Neutrophil (primary cell): ENCODE data around the gene FOLR1.
"Not testable (repeated sequence)": the region's sequence is repeated elsewhere in the genome, so short reads cannot be mapped to it uniquely, and the experiment has no call there.

ENCODE experiments used
- H3K27ac ChIP-seq: fragments of 200-600 bp; sonication (generic); 2 replicates; pipeline ENCODE4 v1.5.1; 2016; ENCODE audit warnings: mild to moderate bottlenecking, moderate library complexity
- H3K27me3 ChIP-seq: fragments of 200-600 bp; sonication (generic); 2 replicates; pipeline ENCODE4 v1.6.0; 2016; ENCODE audit warnings: mild to moderate bottlenecking
- H3K36me3 ChIP-seq: fragments of 200-600 bp; sonication (generic); 2 replicates; pipeline ENCODE4 v1.5.1; 2017
- H3K4me1 ChIP-seq, 2 experiments: fragments of 200-600 bp in 1 of 2; sonication (generic) in 1 of 2; 1 replicate in 1 of 2; 2 replicates in 1 of 2; pipeline versions ENCODE4 v1.5.1 to v1.6.1; 2013 to 2016; ENCODE audit warnings: low read depth in 1 of 2, low read length in 1 of 2, mild to moderate bottlenecking in 1 of 2, moderate library complexity in 1 of 2; ENCODE audit not compliant: control insufficient read depth in 1 of 2, insufficient read depth in 1 of 2
- H3K4me3 ChIP-seq, 2 experiments: fragments of 200-600 bp in 1 of 2; sonication (generic) in 1 of 2; 1 replicate in 1 of 2; 2 replicates in 1 of 2; pipeline ENCODE4 v1.5.1; 2013 to 2016; ENCODE audit warnings: low read depth in 1 of 2, low read length in 1 of 2, mild to moderate bottlenecking in 1 of 2, moderate library complexity in 1 of 2
- H3K9me3 ChIP-seq: fragments of 200-600 bp; sonication (generic); 2 replicates; pipeline ENCODE4 v1.5.1; 2016
- TF ChIP-seq, protein P1 (sequence below): fragments of 200-600 bp; sonication (generic); IDR thresholded peaks from 2 replicates; pipeline ENCODE4 v1.5.1; 2016; ENCODE audit warnings: antibody characterized with exemption

FOLR1 gene

GRCh38 chr11:72191961-72192381 lies at the start of gene FOLR1:
Gene FOLR1, plus strand, starts transcription at chr11:72192140. Its CDS starts 34 bp downstream, at chr11:72192174.
- H3K4me1 ChIP-seq, result no peaks in the 10 kb centered on the region
- H3K4me3 ChIP-seq, result no peak within 1 kb of the TSS
- no peak within 1 kb of the TSS for H3K27ac ChIP-seq
- H3K27me3 ChIP-seq, result no peaks in the 10 kb centered on the region
- no peaks in the 10 kb centered on the region for H3K36me3 ChIP-seq
- TF ChIP-seq, protein P1, sequence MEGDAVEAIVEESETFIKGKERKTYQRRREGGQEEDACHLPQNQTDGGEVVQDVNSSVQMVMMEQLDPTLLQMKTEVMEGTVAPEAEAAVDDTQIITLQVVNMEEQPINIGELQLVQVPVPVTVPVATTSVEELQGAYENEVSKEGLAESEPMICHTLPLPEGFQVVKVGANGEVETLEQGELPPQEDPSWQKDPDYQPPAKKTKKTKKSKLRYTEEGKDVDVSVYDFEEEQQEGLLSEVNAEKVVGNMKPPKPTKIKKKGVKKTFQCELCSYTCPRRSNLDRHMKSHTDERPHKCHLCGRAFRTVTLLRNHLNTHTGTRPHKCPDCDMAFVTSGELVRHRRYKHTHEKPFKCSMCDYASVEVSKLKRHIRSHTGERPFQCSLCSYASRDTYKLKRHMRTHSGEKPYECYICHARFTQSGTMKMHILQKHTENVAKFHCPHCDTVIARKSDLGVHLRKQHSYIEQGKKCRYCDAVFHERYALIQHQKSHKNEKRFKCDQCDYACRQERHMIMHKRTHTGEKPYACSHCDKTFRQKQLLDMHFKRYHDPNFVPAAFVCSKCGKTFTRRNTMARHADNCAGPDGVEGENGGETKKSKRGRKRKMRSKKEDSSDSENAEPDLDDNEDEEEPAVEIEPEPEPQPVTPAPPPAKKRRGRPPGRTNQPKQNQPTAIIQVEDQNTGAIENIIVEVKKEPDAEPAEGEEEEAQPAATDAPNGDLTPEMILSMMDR, result no peak
- no peaks in the 10 kb centered on the region for H3K9me3 ChIP-seq

GRCh38 chr11:72142543-72142942 lies 49.4 kb upstream of the FOLR1 start:
- Histone ChIP-seq H3K4me1 (peaks cover 60 to 67% of the 10 kb centered on the region in 2 experiments), H3K36me3 (peaks cover 47% of the 10 kb centered on the region), H3K27ac (peak overlapping the region; percentile 96)
- not testable (repeated sequence) for H3K4me3 ChIP-seq, H3K9me3 ChIP-seq, H3K27me3 ChIP-seq

DNA sequence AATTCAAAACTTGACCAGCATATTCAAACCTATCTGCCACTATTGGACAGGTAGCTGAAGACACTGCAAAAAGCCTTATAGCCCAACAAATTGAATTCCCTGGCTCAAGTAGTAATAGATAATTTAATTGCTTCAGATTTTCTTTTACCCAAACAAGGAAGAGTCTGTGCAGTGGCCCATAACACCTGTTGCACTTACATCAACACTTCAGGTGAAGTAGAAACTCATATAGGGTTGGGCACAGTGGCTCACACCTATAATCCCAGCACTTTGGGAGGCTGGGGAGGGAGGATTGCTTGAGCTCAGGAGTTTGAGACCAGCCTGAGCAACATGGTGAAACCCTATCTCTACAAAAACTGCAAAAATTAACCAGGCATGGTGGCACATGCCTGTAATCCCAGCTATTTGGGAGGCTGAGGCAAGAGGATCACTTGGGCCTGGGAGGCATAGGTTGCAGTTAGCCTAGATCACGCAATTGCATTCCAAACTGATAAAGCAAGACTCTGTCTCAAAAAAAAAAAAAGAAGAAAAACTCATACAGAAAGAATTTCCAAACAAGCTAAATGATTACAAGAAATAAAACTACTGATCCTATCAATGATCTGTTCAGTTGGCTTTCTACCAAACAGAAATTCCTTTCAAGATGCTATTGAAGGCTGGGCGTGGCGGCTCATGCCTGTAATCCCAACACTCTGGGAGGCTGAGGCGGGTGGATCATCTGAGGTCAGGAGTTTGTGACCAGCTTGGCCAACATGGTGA lies 47.0 kb upstream of the FOLR1 start:
- peaks cover 22% of the 10 kb centered on the region for H3K36me3 ChIP-seq
- TF ChIP-seq, protein P1, result no peak
- H3K9me3 ChIP-seq, result no peaks in the 10 kb centered on the region
- H3K27me3 ChIP-seq, result no peaks in the 10 kb centered on the region
- H3K27ac ChIP-seq, result no peak overlapping the region
- H3K4me3 ChIP-seq, result no peak overlapping the region
- peaks cover 36 to 42% of the 10 kb centered on the region in 2 experiments for H3K4me1 ChIP-seq

- H3K27me3 ChIP-seq, result no peaks in the 10 kb centered on the region
- H3K36me3 ChIP-seq, result peaks cover 6% of the 10 kb centered on the region
- no peak overlapping the region for H3K4me3 ChIP-seq
- TF ChIP-seq, protein P1, result no peak
- H3K27ac ChIP-seq, result no peak overlapping the region
- peaks cover 22 to 26% of the 10 kb centered on the region in 2 experiments for H3K4me1 ChIP-seq
- no peaks in the 10 kb centered on the region for H3K9me3 ChIP-seq
These were observed 45.3 kb upstream of the FOLR1 start for GRCh38 chr11:72146625-72147024.

- no peak overlapping the region for H3K27ac ChIP-seq
- H3K9me3 ChIP-seq, result no peaks in the 10 kb centered on the region
- H3K36me3 ChIP-seq, result no peaks in the 10 kb centered on the region
- H3K4me1 ChIP-seq, result no peaks in the 10 kb centered on the region
- no peaks in the 10 kb centered on the region for H3K27me3 ChIP-seq
- TF ChIP-seq, protein P1, result no peak
- no peak overlapping the region for H3K4me3 ChIP-seq
These were observed 41.1 kb upstream of the FOLR1 start for GRCh38 chr11:72150882-72151281.

DNA sequence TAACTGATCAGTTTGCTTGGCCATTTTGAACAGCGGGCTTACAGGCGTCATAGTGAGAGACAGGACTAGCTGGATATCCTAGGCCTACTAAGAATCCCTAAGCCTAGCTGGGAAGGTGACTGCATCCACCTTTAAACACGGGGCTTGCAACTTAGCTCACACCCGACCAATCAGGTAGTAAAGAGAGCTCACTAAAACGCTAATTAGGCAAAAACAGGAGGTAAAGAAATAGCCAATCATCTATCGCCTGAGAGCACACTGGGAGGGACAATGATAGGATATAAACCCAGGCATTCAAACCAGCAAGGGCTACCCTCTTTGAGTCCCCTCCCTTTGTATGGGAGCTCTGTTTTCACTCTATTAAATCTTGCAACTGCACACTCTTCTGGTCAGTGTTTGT lies 38.1 kb upstream of the FOLR1 start:
- not testable (repeated sequence) for H3K27me3 ChIP-seq, H3K27ac ChIP-seq, H3K4me3 ChIP-seq, H3K4me1 ChIP-seq, H3K36me3 ChIP-seq, H3K9me3 ChIP-seq
